ENCODE data around the gene ARSJ.

GRCh38 chr4:113935190-113935589, 44.3 kb downstream of the ARSJ start:
- TF ChIP-seq POLR2AphosphoS5 (IDR thresholded peaks at IDR 0.05; ENCODE audit: borderline replicate concordance, low read depth, low read length), result no peak
- TF ChIP-seq EZH2 (IDR thresholded peaks at IDR 0.05), result no peak

Data from SK-N-MC (cell line).